OCI-M1 (cell line): Measurements from ENCODE around the gene IFT81.
"Not testable (repeated sequence)": the region's sequence is repeated elsewhere in the genome, so short reads cannot be mapped to it uniquely, and the experiment has no call there.

Source experiments
- DNase-seq: peaks from one replicate; lab custom pipeline; 2025; lab: John Stamatoyannopoulos, UW

IFT81 gene

GRCh38 chr12:110246636-110247339 is 122.6 kb downstream of the IFT81 start:
- no peak for DNase-seq

GRCh38 chr12:110247340-110248095 is 123.4 kb downstream of the IFT81 start:
- no peak for DNase-seq

GRCh38 chr12:110248096-110248447 is 123.9 kb downstream of the IFT81 start:
- no peak for DNase-seq

- DNase-seq = no peak
These were observed 124.9 kb downstream of the IFT81 start for GRCh38 chr12:110249105-110249504.

GRCh38 chr12:110249716-110250225 is 125.6 kb downstream of the IFT81 start:
- DNase-seq = no peak

GRCh38 chr12:110251381-110251780 is 127.2 kb downstream of the IFT81 start:
- DNase-seq = no peak

GRCh38 chr12:110252716-110253115 is 128.6 kb downstream of the IFT81 start:
- no peak for DNase-seq

- DNase-seq = peak; percentile 60
These were observed 129.0 kb downstream of the IFT81 start for GRCh38 chr12:110253176-110253575.

GRCh38 chr12:110254971-110255540 is 130.9 kb downstream of the IFT81 start:
- no peak for DNase-seq

- not testable (repeated sequence) for DNase-seq
These were observed 131.8 kb downstream of the IFT81 start for GRCh38 chr12:110255890-110256456.

- DNase-seq = peak; percentile 75
These were observed 132.7 kb downstream of the IFT81 start for GRCh38 chr12:110256780-110257431.

GRCh38 chr12:110258466-110258865 is 134.3 kb downstream of the IFT81 start:
- no peak for DNase-seq

GRCh38 chr12:110262442-110263388 is 138.6 kb downstream of the IFT81 start:
- DNase-seq = peak; percentile 72

GRCh38 chr12:110266381-110266960 is 142.3 kb downstream of the IFT81 start:
- DNase-seq = no peak

GRCh38 chr12:110266980-110267620 is 142.9 kb downstream of the IFT81 start:
- DNase-seq = peak; percentile 69
